Effector CD8-positive, alpha-beta T cell (primary cell): ENCODE data around the gene TRHDE.
"Not testable (repeated sequence)": the region's sequence is repeated elsewhere in the genome, so short reads cannot be mapped to it uniquely, and the experiment has no call there.

Experiments used
- DNase-seq: peaks from one replicate; lab custom pipeline; 2025; lab: John Stamatoyannopoulos, UW

The TRHDE gene

GRCh38 chr12:72520044-72520678, 248.0 kb downstream of the TRHDE start:
- DNase-seq, result not testable (repeated sequence)

- DNase-seq, result no peak
Measured at GRCh38 chr12:72521326-72521725, 249.2 kb downstream of the TRHDE start.

GRCh38 chr12:72522411-72522810, 250.2 kb downstream of the TRHDE start:
- DNase-seq, result no peak

GRCh38 chr12:72523754-72524153, 251.6 kb downstream of the TRHDE start:
- no peak for DNase-seq

GRCh38 chr12:72535212-72535990, 263.2 kb downstream of the TRHDE start:
- no peak for DNase-seq

- DNase-seq, result no peak
Measured at GRCh38 chr12:72540811-72541210, 268.6 kb downstream of the TRHDE start.

GRCh38 chr12:72543777-72544467, 271.8 kb downstream of the TRHDE start:
- DNase-seq, result no peak

- DNase-seq, result no peak
Measured at GRCh38 chr12:72546106-72546505, 273.9 kb downstream of the TRHDE start.

- no peak for DNase-seq
Measured at GRCh38 chr12:72547573-72547972, 275.4 kb downstream of the TRHDE start.

- no peak for DNase-seq
Measured at GRCh38 chr12:72549184-72549583, 277.0 kb downstream of the TRHDE start.

GRCh38 chr12:72560003-72560769, 288.0 kb downstream of the TRHDE start:
- DNase-seq, result no peak

- no peak for DNase-seq
Measured at GRCh38 chr12:72570601-72571000, 298.4 kb downstream of the TRHDE start.

GRCh38 chr12:72574138-72574537, 302.0 kb downstream of the TRHDE start:
- DNase-seq, result no peak

- DNase-seq, result no peak
Measured at GRCh38 chr12:72578327-72578726, 306.2 kb downstream of the TRHDE start.

- no peak for DNase-seq
Measured at GRCh38 chr12:72586456-72586855, 314.3 kb downstream of the TRHDE start.

- DNase-seq, result no peak
Measured at GRCh38 chr12:72602581-72602980, 330.4 kb downstream of the TRHDE start.

- no peak for DNase-seq
Measured at GRCh38 chr12:72605975-72606374, 333.8 kb downstream of the TRHDE start.

- DNase-seq, result no peak
Measured at GRCh38 chr12:72610342-72610741, 338.2 kb downstream of the TRHDE start.

GRCh38 chr12:72610854-72611358, 338.7 kb downstream of the TRHDE start:
- no peak for DNase-seq

- no peak for DNase-seq
Measured at GRCh38 chr12:72612171-72612570, 340.0 kb downstream of the TRHDE start.

GRCh38 chr12:72618764-72619163, 346.6 kb downstream of the TRHDE start:
- no peak for DNase-seq

GRCh38 chr12:72622556-72622955, 350.4 kb downstream of the TRHDE start:
- DNase-seq, result no peak
